KBM-7 (cell line): ENCODE results near the gene FBXW9.
"Not testable (repeated sequence)": the region's sequence is repeated elsewhere in the genome, so short reads cannot be mapped to it uniquely, and the experiment has no call there.

Experiments used
- DNase-seq: peaks from one replicate; pipeline ENCODE4 v3.0.0-alpha.2; 2015
- in situ Hi-C: fragments of 300-500 bp; cut with MboI; formaldehyde crosslinking; loops from 2 replicates; pipeline ENCODE4 v1.14.3; 2020; ENCODE audit warnings: low sequenced_read_pairs, low pct_unique_long_range_greater_than_20kb, mixed read lengths

Gene FBXW9

GRCh38 chr19:12665281-12665573 lies 31.2 kb downstream of the FBXW9 start:
- DNase-seq, result peak; percentile 89
- in situ Hi-C loops, result no loop called here

DNA sequence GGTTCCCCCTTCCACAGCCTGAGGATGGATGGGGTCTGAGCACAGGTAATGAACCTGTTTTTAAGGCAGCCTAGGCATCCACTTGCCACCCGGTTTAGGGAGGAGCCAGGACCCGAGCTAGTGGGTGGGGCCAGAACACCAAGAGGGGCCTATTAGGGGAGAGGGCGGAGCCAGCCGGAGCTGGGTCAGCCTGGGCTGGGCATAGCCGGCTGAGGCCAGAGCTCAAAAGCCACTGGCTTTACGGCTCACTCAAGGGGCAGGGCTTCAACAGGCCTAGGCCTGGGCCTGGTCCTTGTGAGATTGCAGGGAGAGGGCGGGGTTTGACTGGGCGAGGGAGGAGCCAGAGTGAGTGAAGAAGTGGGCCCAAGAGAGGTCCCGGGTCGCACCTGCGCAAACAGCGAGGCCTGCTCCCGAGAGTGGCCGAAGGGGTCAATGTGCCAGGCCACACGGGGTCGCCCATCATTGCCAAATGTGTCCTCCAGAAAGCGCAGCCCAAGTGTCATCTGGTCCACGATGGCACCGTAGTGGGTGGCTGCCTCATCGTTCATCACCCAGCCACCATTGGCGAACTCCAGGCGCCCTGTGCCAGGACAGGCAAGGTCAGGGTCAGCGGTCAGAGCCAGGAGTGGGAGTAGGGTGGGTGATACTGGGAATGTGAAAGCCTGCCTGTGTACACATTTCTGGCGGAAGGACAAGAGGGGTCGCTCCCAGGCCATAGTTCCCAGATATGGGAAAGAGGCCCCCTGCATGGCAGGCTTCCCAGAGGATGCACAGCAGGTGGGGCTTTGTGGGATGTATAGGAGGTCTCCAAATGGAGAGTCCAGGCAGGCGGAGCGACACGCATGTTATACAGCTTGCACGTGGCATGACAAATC lies 31.8 kb downstream of the FBXW9 start:
- no peak for DNase-seq
- in situ Hi-C loops, result no loop called here

- in situ Hi-C loops, result no loop called here
- DNase-seq, result no peak
Observed at GRCh38 chr19:12660980-12661379, 35.5 kb downstream of the FBXW9 start.

DNA sequence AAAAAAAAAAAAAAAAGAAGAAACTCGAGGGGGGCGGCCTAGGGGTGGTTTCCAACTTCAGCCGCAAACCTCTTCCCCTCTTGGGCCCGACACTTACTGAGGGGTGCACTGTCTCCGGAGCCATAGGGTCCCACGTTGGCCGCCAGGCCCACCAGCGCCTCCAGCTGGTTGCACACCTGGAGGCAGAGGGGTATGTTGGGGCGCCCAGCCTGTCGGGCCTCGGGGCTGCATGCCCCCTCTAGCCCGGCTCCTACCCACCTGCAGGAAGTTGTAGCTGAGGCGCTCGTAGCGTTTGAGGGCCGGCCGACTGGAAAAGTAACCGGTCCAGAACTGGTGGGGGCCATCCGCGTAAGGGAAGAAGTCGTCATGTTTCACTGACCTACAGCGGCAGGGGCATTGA lies 38.5 kb downstream of the FBXW9 start:
- no peak for DNase-seq
- in situ Hi-C loops, result no loop called here

- in situ Hi-C loops, result no loop called here
- DNase-seq, result no peak
Observed at GRCh38 chr19:12656899-12657571, 39.4 kb downstream of the FBXW9 start.

DNA sequence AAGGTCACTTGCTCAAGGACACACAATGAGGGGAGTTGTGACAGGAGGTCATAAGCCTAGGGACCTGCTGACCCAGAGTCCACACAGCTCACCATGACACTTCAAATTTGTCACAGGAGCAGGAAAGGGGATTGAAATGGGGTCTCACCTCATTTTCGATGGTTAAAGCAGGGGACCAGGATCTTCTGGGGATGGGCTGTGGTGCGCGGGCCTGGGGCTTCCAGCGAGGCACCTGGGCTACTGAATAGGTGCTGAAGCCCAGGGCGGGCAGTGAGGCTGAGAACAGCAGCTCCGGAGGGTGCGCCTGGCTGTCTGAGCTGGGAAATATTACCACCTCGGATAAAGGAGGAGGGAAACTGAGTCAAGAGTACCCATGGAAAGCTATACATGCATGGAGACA lies 40.9 kb downstream of the FBXW9 start:
- in situ Hi-C loops, result no loop called here
- no peak for DNase-seq

GRCh38 chr19:12652219-12652618 lies 44.2 kb downstream of the FBXW9 start:
- DNase-seq, result no peak

GRCh38 chr19:12649941-12650340 lies 46.5 kb downstream of the FBXW9 start:
- in situ Hi-C loops, result no loop called here
- no peak for DNase-seq

More at GRCh38 chr19:12652219-12652618, 44.2 kb downstream of the FBXW9 start:
- in situ Hi-C loops, result no loop called here

- in situ Hi-C loops, result no loop called here
- no peak for DNase-seq
Observed at GRCh38 chr19:12648088-12648487, 48.3 kb downstream of the FBXW9 start.

GRCh38 chr19:12647490-12648071 lies 48.9 kb downstream of the FBXW9 start:
- DNase-seq, result no peak
- in situ Hi-C loops, result no loop called here

DNA sequence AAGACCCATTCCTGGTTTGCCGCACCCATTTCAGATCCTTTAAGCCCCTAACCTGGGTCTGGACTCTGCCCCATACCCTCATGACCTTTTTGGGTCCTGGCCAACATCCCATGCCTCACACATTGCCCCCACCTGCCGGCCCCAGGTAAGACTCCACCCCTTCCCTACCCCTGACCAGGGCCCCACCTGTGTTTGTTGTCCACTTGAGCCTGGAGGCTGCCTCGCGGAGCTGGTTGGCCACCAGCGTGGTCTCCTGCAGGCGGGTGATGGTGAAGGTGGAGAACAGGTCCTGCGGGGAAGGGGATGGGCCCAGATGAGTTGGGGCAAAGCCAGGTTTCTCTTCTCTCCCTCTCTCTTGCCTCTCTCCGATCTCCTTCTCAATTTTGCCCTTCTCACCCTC lies 49.4 kb downstream of the FBXW9 start:
- no peak for DNase-seq
- in situ Hi-C loops, result no loop called here

DNA sequence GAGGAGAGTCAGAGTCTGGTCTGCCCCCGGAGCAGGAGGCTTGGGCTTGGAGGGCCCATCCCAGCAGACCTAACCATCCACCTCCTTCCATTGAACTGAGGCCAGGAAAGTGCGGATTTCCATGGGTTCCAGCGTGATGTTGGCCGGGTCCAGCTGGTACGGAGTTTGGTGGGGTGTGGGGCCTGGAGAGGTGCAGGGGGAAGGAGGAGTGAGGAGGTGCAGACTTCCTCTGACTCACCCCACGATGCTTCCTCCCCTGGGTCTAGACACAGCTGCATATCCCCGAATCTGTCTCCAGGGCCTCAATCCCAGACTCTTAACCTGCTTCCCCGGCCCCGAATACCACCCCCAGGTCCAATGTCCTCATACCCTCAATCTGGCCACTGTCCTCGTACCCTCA lies 49.9 kb downstream of the FBXW9 start:
- in situ Hi-C loops, result no loop called here
- no peak for DNase-seq

- DNase-seq, in situ Hi-C loops: not testable (repeated sequence)
Observed at GRCh38 chr19:12643716-12644115, 52.7 kb downstream of the FBXW9 start.

DNA sequence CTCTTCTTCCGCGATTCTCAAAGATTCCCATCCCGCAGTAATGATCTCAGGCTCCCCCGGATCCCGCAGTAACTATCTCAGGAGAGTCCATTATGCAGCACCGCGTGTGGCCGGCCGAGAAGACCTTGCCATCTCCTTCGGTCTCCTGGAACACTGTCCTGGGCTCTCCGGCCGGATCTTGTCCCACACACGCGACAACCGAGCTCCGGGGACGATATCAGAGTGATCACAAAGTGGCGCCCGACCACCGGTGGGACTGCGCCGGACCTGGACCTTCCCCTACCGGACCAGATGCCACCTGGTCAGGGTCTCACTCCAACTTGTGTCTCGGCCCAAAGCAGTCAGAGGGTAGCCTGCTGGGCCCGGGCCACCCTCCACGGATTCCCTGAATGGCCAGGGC lies 53.9 kb downstream of the FBXW9 start:
- no peak for DNase-seq
- in situ Hi-C loops, result no loop called here

DNA sequence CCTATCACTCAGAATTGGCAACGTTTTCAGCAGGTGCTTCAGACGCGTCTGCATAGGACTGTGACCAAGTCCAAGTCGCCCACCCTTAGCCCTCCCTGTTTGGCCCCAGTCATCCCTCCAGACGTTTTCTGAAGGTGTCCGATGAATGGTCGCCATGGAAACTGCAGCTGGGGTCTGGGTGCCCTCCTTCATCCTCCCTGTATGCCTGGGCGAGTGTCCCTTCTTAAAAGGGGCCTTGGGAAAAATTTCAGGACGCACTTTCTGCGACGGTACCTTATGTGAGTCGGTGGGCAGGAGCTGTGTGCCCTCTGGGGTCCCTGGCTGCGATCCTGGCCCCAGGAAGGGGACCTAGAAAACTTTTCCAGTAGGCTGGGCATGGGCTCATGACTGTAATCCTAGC lies 55.0 kb downstream of the FBXW9 start:
- in situ Hi-C loops, result no loop called here

DNA sequence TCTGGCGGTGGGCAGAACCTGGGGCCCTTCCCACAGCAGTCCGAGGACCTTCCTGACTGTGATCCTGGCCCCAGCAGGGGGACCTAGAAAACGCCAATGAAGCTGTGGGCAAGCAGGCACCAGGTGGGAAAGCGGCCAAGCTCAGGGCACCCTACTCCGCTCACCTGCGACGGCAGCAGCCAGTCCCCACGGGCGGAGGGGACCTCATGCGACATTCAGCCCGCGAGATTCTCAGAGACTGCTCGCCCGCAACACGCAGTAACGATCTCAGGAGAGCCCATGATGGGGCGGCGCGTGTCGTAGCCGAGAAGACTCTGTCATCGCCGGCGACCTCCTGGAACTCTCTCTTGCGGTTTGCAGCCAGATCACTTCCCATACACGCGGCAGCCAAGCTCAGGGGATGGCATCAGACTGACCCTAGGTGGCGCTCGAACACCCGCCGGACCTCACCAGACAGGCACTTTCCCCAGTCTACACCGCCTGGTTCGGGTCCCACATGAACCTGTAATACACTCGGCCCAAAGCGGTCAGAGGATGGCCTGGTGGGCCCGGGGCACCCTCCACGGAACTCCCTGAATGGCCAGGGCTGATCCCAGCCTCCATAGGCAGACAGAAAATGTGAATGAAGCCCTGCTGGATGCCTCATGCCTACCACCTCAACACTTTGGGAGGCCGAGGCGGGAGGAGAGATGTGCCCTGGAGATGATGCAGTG lies 56.4 kb downstream of the FBXW9 start:
- DNase-seq, result no peak
- in situ Hi-C loops, result no loop called here

More for the DNA sequence above, 55.0 kb downstream of the FBXW9 start:
- no peak for DNase-seq
